Osteoblast (primary cell): Measurements from ENCODE around the gene NUDT13. TPM values are rescaled to one million over a fixed set of nuclear protein-coding genes. Genes with fewer than 3 reads are reported as not detected.
A peak's percentile ranks its signal among the peaks of the same experiment; 100 is the strongest.

Experiments used
- DNase-seq: peaks from one replicate; pipeline ENCODE4 v3.0.0; 2011; ENCODE audit warnings: low spot score, mixed read lengths; ENCODE audit not compliant: insufficient read length; ENCODE audit errors: missing footprints
- H2AFZ ChIP-seq: 2 replicates; pipeline ENCODE4 v1.6.0; 2011; ENCODE audit warnings: mild to moderate bottlenecking, low read length
- H3K27ac ChIP-seq: 2 replicates; pipeline ENCODE4 v1.5.1; 2011; ENCODE audit warnings: mild to moderate bottlenecking, low read depth, low read length, moderate library complexity
- H3K27me3 ChIP-seq: 2 replicates; pipeline ENCODE4 v1.6.0; 2012; ENCODE audit warnings: mild to moderate bottlenecking, control low read depth, inconsistent platforms, low read length, moderate library complexity; ENCODE audit not compliant: insufficient read depth
- H3K36me3 ChIP-seq: 2 replicates; pipeline ENCODE4 v1.5.1; 2011; ENCODE audit warnings: mild to moderate bottlenecking, low read length, control low read depth, moderate library complexity; ENCODE audit not compliant: insufficient read depth
- H3K4me1 ChIP-seq: 2 replicates; pipeline ENCODE4 v1.5.1; 2011; ENCODE audit warnings: mild to moderate bottlenecking, low read length, control low read depth, moderate library complexity; ENCODE audit not compliant: insufficient read depth
- H3K4me2 ChIP-seq: 2 replicates; pipeline ENCODE4 v1.6.0; 2011; ENCODE audit warnings: mild to moderate bottlenecking, low read length; ENCODE audit not compliant: insufficient read depth
- H3K4me3 ChIP-seq: fragments of 200-600 bp; sonication (generic); 3 replicates; pipeline ENCODE4 v1.5.1; 2012; ENCODE audit warnings: mild to moderate bottlenecking, low read length, inconsistent platforms; ENCODE audit not compliant: insufficient read depth
- H3K79me2 ChIP-seq: 2 replicates; pipeline ENCODE4 v1.6.0; 2012; ENCODE audit warnings: mild to moderate bottlenecking, low read length, control low read depth, inconsistent platforms; ENCODE audit not compliant: insufficient read depth
- H3K9me3 ChIP-seq: 2 replicates; pipeline ENCODE4 v1.5.1; 2011; ENCODE audit warnings: low read depth, low read length, control low read depth
- H4K20me1 ChIP-seq: 2 replicates; pipeline ENCODE4 v1.6.0; 2012; ENCODE audit warnings: mild to moderate bottlenecking, low read length, control low read depth; ENCODE audit not compliant: insufficient read depth
- total RNA-seq: library from RNA; depleted of rRNA; stranded (reverse); fragments of >200 nt; gene quantifications from 2 replicates; pipeline ENCODE4 v1.2.3, GENCODE V29; 2012
- TF ChIP-seq, protein P1 (sequence below): IDR thresholded peaks from 2 replicates; pipeline ENCODE4 v1.5.1; 2011; ENCODE audit warnings: mild to moderate bottlenecking, low read depth, low read length, moderate library complexity; ENCODE audit errors: extremely low read depth

The NUDT13 gene
- total RNA-seq, 1 donor: 1.8 TPM

DNA sequence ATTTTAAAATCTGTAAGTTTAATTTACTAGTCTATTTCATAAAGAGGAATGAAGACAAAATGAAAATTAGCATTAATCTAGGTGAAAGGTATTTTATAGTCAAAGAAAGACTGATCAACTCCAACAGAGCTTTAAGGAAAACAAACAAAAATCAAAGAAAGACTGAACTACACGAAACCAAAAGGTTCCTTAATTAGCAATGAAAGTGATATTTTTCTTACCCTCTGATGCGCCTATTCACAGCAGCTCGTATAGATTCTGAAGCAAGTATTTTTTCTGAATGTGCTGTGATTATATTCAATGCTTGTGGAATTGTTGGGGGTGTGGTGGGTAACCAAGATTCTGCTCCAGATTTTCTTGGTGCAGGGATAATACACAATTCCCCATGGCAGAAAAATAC, 45.8 kb downstream of the NUDT13 start:
- peaks cover 54% of the 10 kb centered on the region for H3K36me3 ChIP-seq

DNA sequence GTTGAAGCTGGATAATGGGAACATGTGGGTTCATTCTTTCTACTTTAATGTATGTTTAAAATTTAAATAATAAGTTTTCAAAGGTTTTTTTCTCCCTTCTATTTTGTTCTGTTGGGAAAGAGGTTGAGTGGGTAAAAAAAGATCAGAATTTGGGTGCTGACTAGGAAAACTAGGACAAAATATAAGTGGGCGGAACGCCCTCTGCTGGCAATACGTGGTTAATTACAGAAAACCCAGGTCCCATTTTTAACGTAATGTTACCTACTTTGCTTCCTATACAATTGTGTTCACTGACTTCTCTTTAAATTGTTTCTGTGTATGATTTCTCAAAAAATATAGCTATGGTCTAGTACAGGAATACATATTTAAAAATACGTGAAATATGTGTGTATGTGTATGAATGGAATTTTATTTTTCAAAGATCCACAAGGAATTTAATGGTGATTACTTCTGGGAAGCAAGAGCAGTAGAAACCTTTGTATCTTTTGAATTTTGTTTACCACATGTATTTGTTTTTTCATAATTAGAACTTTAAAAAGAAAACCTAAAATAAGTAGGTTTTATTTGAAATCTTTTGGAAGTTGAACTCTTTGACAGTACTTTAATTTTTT, 48.9 kb downstream of the NUDT13 start:
- H3K9me3 ChIP-seq: no peaks in the 10 kb centered on the region
- TF ChIP-seq, protein P1, sequence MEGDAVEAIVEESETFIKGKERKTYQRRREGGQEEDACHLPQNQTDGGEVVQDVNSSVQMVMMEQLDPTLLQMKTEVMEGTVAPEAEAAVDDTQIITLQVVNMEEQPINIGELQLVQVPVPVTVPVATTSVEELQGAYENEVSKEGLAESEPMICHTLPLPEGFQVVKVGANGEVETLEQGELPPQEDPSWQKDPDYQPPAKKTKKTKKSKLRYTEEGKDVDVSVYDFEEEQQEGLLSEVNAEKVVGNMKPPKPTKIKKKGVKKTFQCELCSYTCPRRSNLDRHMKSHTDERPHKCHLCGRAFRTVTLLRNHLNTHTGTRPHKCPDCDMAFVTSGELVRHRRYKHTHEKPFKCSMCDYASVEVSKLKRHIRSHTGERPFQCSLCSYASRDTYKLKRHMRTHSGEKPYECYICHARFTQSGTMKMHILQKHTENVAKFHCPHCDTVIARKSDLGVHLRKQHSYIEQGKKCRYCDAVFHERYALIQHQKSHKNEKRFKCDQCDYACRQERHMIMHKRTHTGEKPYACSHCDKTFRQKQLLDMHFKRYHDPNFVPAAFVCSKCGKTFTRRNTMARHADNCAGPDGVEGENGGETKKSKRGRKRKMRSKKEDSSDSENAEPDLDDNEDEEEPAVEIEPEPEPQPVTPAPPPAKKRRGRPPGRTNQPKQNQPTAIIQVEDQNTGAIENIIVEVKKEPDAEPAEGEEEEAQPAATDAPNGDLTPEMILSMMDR: peak; percentile 80
- H3K4me1 ChIP-seq: peaks cover 7% of the 10 kb centered on the region
- no peak overlapping the region for H3K4me2 ChIP-seq
- H4K20me1 ChIP-seq: peaks cover 13% of the 10 kb centered on the region
- no peak overlapping the region for H3K4me3 ChIP-seq
- H2AFZ ChIP-seq: no peak overlapping the region
- H3K36me3 ChIP-seq: peaks cover 47% of the 10 kb centered on the region
- no peak overlapping the region for H3K27ac ChIP-seq
- no peak for DNase-seq
- no peaks in the 10 kb centered on the region for H3K27me3 ChIP-seq
- H3K79me2 ChIP-seq: peaks cover 48% of the 10 kb centered on the region

More for the DNA sequence above, 45.8 kb downstream of the NUDT13 start:
- H2AFZ ChIP-seq: no peak overlapping the region
- H3K4me2 ChIP-seq: no peak overlapping the region
- no peak overlapping the region for H3K27ac ChIP-seq
- no peaks in the 10 kb centered on the region for H3K4me1 ChIP-seq
- H4K20me1 ChIP-seq: peaks cover 7% of the 10 kb centered on the region
- peaks cover 24% of the 10 kb centered on the region for H3K79me2 ChIP-seq
- H3K27me3 ChIP-seq: no peaks in the 10 kb centered on the region
- TF ChIP-seq, protein P1: no peak
- H3K9me3 ChIP-seq: no peaks in the 10 kb centered on the region
- no peak overlapping the region for H3K4me3 ChIP-seq
- no peak for DNase-seq

DNA sequence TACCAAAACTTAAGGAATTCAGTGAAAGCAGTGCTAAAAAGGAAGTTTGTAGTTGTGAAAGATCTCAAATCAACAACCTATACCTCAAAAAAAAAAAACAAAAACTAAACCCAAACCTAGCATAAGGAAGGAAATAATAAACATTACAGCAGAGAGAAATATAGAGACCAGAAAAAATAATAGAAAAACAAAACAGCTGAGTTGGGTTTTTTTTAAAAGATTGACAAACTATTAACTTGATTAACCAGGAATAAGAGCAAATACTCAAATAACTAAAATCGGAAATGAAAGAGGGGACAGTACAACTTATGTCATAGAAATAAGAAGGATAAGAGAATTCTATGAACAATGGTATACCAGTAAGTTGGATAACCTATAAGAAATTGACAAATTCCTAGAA, 50.8 kb downstream of the NUDT13 start:
- Histone ChIP-seq H3K4me2 (no peak overlapping the region), H2AFZ (no peak overlapping the region), H3K9me3 (no peaks in the 10 kb centered on the region), H3K36me3 (peaks cover 36% of the 10 kb centered on the region), H3K79me2 (peaks cover 61% of the 10 kb centered on the region), H3K4me1 (peaks cover 7% of the 10 kb centered on the region), H4K20me1 (peaks cover 15% of the 10 kb centered on the region), H3K27me3 (no peaks in the 10 kb centered on the region), H3K27ac (no peak overlapping the region), H3K4me3 (no peak overlapping the region)
- TF ChIP-seq, protein P1: no peak
- no peak for DNase-seq

DNA sequence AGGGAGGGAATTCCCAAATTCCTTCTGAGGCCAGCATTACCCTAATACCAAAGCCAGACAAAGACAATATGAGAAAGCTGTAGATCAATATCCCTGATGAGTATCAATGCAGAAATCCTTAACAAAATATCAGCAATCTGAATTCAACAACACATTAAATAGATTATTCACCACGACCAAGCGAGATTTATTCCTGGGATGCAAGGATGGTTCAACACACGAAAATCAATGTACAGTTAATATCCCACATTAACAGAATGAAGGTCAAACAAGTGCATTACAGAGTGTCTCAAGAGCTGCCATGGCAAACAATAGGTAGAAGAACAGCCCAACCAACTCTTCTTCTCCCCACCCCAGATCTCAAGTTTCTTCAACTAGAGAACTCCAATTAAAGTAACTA, 51.4 kb downstream of the NUDT13 start:
- Histone ChIP-seq H3K4me1 (peaks cover 8% of the 10 kb centered on the region), H3K4me3 (no peak overlapping the region), H3K4me2 (no peak overlapping the region), H3K36me3 (peaks cover 31% of the 10 kb centered on the region), H3K27ac (no peak overlapping the region), H4K20me1 (peaks cover 15% of the 10 kb centered on the region), H3K79me2 (peaks cover 67% of the 10 kb centered on the region), H3K27me3 (no peaks in the 10 kb centered on the region), H2AFZ (no peak overlapping the region), H3K9me3 (no peaks in the 10 kb centered on the region)
- no peak for DNase-seq
- TF ChIP-seq, protein P1: no peak
